DMS153 (cell line): ENCODE measurements around the gene DDX17.

Experiments
- DNase-seq: peaks from one replicate; lab custom pipeline; 2025; lab: John Stamatoyannopoulos, UW

DDX17 gene

GRCh38 chr22:38448945-38449745 is 57.0 kb downstream of the DDX17 start:
- no peak for DNase-seq

- no peak for DNase-seq
Observed at GRCh38 chr22:38446018-38446601, 60.0 kb downstream of the DDX17 start.

DNA sequence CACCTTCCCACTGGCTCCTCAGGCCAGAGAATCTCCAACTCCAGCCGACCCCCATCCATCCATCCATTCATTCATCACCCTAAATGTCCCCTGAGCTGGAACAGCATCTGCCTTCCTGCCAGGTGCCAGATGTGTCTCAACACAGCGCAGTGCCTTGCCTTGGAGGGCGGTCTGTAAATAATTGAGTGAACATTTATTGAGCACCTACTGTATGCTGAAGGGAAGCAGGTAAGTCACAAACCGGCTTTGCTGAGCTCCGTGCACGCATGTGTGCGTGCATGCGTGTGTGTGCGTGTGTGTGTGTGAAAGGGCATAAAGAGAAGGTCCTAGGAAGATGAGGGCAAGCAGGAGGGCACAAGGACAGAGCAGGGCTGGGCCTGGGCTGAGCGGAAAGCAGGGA is 61.3 kb downstream of the DDX17 start:
- DNase-seq: no peak

- DNase-seq: no peak
Observed at GRCh38 chr22:38443628-38444521, 62.2 kb downstream of the DDX17 start.

- DNase-seq: no peak
Observed at GRCh38 chr22:38442967-38443627, 63.0 kb downstream of the DDX17 start.

DNA sequence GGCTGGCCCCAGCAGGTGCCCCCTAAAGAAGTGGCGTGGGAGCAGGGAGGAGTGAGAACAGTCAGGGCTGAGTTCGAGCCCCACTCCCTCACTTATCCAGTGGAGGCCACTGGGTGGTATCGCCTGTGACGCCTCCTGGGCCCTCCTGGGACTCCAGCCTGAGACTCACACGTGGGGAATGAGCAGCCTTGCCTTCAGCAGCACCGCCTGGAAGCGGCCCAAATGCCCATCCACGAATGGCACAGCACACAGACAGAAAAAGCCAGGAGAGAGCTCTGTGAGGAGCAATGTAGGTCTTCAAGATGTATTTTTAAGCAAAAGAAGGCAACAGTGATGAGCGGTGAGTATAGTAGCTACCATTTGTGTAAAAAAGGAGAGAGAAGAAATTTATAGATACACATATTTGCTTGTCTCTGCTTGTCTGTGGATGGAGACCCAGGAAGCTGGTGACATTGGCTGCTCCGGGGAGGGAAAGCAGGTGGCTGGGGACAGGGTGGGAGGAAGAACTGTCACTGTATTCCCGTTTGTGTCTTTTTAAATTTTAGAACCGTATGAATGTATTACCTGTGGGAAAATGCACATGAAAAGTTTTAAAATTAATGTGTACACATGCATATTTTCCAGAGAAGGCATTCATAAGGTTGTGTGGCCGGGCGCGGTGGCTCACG is 64.4 kb downstream of the DDX17 start:
- no peak for DNase-seq

DNA sequence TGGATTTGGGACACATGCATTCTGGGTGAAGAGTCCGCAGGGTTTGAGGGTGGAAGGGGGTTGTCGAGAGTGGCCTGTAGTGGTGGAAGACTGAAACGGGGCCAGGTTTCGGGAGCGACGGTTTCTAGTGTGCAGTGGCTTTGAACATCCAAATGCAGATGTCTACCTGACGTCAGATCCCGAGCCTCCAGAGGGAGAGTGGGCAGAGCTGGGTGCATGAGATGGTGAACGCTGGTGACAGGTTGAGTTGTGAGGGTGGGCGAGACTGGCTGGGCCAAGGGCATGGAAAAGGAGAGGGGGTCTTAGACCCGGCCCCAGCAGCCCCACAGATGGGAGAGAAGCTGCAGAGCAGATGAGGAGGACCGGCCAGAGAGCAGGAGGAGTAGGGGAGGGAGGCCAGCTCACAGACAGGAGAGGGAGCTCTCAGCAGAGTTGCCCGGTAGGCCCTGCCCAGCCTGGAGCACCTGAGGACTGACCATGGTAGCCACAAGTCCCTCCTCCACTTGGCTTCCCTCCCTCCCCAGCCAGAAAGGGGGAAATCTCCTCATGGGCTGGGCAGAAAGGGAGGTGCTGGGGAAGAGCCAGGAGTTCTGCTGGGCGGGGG is 65.3 kb downstream of the DDX17 start:
- no peak for DNase-seq

DNA sequence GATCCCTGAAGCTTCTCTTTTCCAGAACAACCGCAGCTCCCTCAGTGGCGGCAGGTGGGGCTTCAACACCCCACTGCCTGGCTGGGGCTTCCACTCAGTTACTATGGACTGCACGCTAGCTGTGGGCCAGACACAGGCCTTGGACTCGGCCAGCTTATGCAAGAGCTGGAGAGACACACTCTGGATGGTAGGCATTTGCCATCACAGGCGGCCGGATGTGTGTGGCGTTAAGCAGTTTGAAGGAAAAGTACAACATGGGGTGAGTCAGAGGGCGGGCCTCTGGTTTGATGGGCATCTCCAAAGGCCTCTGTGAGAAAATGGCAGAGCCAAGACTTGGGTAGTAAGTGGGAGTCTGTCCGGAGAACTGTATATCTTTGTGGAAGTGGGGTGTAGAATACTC is 68.7 kb downstream of the DDX17 start:
- DNase-seq: no peak

- DNase-seq: no peak
Observed at GRCh38 chr22:38436629-38437395, 69.3 kb downstream of the DDX17 start.

GRCh38 chr22:38435965-38436364 is 70.1 kb downstream of the DDX17 start:
- DNase-seq: no peak

DNA sequence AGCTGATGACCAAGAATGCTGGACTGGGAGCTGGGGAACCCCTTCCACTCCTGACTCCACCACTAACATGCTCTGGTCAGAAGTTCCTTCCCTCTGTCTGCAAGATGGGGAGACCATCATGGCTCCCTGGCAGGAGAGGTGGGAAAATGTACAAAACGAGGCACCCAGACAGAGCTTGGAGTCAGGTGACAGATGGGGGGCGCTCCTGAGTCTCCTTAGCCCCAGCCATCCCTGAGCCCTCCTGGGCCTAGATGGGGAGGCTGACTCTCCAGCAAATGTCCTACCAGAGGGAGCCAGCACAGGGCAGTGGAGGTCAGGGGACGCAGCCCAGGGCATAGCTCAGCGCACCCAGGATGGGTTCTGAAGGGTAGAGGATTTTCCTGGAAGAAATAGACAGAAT is 71.1 kb downstream of the DDX17 start:
- no peak for DNase-seq

DNA sequence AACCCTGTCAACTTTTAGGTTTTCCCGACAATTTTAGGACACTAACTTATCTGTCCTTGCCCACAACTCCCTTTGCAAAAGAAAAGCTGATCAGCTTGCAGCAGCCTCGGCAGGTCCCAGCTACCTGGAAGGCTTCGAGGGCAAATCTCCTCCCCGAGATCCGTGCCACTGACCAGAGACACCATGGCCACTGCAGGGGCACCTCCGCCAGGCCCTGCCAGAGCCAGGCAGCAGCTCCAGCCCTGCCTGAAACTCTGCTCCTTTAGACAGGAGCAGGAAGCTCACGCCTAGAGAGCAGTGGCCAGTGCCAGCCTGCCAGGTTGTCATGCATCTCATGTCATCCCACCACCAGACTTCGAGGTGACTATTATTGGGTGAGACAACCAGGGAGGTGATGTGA is 72.2 kb downstream of the DDX17 start:
- no peak for DNase-seq
